Daoy (cell line): ENCODE measurements around the gene NUP93. TPM values are rescaled to one million over a fixed set of nuclear protein-coding genes. Genes with fewer than 3 reads are reported as not detected.
A peak's percentile ranks its signal among the peaks of the same experiment; 100 is the strongest.
"Not testable (repeated sequence)": the region's sequence is repeated elsewhere in the genome, so short reads cannot be mapped to it uniquely, and the experiment has no call there.

Experiments used
- DNase-seq: peaks from one replicate; pipeline ENCODE4 v3.0.0-alpha.2; 2015; ENCODE audit warnings: low read depth
- total RNA-seq: library from RNA; depleted of rRNA; stranded (reverse); fragments of >200 nt; shearing (Covaris generic); gene quantifications from 2 replicates; pipeline ENCODE4 v1.2.3, GENCODE V29; 2014

The NUP93 gene
- total RNA-seq, 1 experiment from 2014 or later, result 91.9 TPM

DNA sequence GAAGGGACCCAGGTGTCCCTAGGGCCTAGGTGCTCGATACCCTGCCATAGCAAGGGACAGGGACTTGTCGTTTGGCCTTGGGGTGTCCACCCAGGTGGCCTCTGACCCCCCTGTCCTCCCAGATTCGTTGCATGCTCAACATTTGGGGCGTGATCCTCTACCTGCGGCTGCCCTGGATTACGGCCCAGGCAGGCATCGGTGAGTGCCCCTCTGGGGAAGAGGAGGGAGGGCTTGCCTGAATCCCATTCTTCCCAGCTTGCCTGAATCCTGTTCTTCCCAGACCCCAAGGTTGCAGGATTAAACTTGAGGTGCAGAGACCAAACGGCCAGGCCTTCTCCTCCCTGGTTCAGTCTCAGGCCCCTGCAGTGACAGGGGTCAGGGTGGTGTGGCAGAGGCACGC is 138.2 kb downstream of the NUP93 start:
- no peak for DNase-seq

- DNase-seq, result not testable (repeated sequence)
Measured at GRCh38 chr16:56868766-56869165, 138.8 kb downstream of the NUP93 start.

GRCh38 chr16:56869513-56870275 is 139.8 kb downstream of the NUP93 start:
- peak; percentile 64 for DNase-seq

GRCh38 chr16:56870276-56870888 is 140.5 kb downstream of the NUP93 start:
- no peak for DNase-seq

DNA sequence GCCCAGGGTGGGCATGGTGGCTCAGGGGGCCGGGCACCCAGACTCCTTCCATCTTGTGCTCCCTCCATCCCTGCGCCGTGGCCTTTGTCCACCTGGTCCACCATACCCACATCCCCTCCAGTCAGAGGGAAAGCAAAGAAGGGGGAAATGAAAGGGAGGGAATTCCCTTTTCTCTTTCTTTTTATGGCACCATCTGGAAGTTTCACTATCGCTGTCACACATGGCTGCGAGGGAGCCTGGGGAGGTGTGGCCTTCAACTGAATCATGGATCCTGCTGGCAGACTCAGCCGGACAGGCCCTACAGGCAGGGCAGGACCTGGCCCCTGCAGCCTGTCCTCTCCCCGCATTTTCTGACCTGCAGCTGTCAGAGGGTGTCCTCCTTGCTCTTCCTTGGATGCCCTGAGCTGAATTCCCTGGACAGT is 141.3 kb downstream of the NUP93 start:
- DNase-seq, result peak; percentile 32

- no peak for DNase-seq
Measured at GRCh38 chr16:56872863-56873391, 143.0 kb downstream of the NUP93 start.

GRCh38 chr16:56874800-56875199 is 144.9 kb downstream of the NUP93 start:
- no peak for DNase-seq

DNA sequence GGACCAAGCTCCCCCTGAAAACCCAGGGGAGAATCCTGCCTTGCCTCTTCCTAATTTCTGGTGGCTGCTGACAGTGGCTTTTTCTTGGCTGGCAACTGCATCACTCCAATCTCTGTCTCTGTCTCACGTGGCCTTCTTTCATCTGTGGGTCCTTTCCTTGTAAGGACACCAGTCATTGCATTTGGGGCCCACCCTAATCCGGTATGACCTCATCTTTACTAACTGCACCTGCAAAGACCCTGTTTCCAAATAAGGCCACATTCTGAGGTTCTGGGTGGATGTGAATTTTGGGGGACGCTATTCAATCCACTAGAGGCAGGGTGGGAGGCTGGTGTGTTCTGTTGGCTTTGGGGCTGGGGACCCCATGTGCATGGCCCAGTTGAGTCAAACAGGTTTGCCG is 146.1 kb downstream of the NUP93 start:
- no peak for DNase-seq

DNA sequence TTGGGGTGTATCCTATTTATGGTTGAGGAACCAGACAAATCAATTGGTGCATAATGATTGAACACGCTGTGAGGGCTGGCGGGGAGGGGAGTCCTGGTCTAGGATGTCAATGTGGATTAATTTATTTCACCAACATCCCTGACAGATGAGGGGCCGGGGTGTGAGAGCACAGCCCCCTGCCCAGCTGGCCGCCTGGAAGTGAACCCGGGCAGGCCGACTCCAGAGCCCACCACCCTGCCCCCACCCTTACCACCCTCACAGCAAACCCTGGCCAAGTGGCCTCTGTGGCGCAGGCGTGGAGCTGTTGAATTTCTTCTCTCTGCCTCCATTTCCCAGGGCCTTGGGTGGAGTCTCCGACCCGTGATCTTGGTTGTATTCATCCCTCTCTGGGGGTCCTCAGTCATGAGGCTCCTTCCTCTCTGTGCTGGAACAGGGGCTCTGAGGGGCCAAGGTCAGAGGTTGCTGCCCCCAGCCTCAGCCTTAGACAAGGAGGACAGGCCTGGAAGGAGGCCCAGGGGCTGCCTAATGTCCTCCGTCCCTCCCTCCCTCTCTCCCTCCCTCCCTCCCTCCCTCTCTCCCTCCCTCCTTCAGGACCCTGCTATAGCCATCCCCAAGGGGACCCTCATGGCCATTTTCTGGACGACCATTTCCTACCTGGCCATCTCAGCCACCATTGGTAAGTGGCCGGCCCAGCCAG is 147.7 kb downstream of the NUP93 start:
- DNase-seq, result no peak

GRCh38 chr16:56878282-56878854 is 148.4 kb downstream of the NUP93 start:
- DNase-seq, result no peak

DNA sequence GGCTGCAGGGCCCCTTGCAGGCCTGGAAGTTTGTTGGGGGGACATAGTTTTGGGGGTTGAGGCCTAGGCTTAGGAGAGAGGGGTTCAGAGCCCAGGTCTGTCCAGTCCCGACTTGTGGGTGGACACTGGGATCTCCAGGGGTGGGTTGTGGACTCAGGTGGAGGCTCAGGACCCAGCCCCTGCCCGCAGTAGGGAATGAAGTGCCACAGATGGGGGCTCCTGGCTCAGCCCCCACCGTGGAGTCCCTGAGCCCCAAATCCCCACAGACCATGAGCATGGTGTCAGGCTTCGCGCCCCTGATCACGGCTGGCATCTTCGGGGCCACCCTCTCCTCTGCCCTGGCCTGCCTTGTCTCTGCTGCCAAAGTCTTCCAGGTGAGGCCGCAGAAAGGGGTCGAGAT is 149.3 kb downstream of the NUP93 start:
- DNase-seq, result no peak

- no peak for DNase-seq
Measured at GRCh38 chr16:56880176-56880575, 150.2 kb downstream of the NUP93 start.

DNA sequence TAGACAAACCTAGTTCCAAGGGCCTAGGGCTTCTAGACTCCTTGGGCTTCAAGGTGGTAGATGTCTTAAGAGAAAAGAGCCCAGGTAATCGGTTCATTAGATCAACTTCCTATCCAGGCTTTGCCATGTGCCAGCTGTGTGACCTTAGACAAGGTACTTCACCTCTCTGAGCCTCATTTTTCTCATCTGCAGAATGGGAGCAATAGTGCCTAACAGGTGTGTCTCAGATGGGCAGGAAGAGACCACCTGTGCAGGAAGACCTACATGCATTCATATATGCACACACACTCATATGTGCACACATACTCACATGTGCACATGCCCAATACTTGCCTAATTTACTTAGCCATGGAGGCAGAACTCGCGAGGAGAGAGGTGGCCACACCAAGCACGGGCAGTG is 150.8 kb downstream of the NUP93 start:
- no peak for DNase-seq

GRCh38 chr16:56882077-56882800 is 152.3 kb downstream of the NUP93 start:
- no peak for DNase-seq

DNA sequence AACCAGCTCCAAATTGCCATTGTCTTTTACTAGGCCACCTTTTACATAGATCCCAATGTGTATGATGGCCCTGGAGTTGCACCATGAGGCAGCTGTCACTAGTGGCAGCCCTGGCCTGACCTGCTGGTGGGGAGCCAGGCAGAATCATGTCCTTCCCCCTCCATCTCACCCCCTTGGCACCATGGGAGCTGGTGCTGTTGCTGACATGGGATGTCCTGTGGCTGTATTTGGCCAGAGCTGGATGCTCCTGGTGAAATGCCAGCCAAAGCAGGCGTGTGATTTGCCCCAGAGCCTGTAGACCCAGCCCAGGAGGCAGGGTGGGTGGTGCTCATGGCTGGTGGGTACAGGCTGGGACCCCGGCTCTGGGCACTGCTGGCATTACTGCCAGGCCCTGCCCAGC is 153.7 kb downstream of the NUP93 start:
- no peak for DNase-seq

GRCh38 chr16:56884026-56884582 is 154.2 kb downstream of the NUP93 start:
- no peak for DNase-seq

DNA sequence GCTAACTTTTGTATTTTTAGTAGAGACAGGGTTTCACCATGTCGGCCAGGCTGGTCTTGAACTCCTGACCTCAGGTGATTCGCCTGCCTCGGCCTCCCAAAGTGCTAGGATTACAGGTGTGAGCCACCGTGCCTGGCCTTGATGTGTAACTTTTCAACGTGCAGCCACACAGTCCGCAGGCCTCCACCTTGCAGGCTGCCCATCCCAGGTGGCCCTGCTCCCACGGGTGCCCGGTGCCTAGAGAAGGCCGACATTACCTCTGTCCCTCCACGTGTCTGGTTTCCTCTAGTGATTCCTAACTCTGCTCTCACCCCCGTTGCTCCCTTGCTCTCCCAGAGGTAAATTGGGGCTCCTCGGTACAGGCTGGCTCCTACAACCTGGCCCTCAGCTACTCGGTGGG is 155.0 kb downstream of the NUP93 start:
- not testable (repeated sequence) for DNase-seq

- no peak for DNase-seq
Measured at GRCh38 chr16:56885446-56886162, 155.7 kb downstream of the NUP93 start.

- DNase-seq, result no peak
Measured at GRCh38 chr16:56886296-56886695, 156.4 kb downstream of the NUP93 start.

- no peak for DNase-seq
Measured at GRCh38 chr16:56886826-56887225, 156.9 kb downstream of the NUP93 start.

GRCh38 chr16:56888806-56889205 is 158.9 kb downstream of the NUP93 start:
- no peak for DNase-seq
